ENCODE measurements around the gene OTOS. TPM values are rescaled to one million over a fixed set of nuclear protein-coding genes. Genes with fewer than 3 reads are reported as not detected.
A peak's percentile ranks its signal among the peaks of the same experiment; 100 is the strongest.

The OTOS gene
- total RNA-seq, 1 donor from 2014 or later = not detected

DNA sequence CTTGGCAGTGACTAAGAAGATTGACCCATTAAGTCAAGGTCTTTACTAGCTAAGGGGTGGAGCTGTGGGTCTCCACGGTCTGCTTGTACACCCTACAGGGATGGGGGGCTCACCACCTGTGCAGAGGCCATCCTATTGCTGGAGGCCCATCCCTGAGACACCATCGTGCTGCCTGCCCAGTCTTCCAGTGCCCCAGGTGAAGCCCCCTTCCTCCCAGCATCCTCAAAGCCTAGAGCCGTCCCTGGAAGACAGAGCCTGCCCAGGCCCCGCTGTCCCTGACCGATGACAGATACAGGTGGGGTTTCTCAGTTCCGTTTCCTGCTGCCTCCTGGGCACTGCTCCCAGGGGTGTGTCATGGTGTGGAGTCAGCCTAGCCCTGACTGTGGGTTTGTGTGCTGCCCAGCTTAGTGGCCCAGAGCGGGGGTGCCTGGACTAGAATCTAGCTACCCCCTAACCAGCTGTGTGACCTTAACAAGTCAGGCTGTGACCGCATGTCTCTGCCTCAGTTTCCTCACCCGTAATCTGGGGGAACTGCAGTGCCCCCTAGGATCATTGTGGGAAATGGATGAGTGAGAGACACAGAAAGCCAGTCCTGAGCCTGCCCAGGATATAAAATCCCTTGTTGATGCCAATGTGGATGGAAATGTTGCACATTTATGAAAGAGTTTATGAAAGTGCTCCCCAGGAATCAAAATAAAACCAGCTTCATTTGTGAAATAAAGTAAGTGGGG lies 2.0 kb downstream of the OTOS start:
- Mint-ChIP-seq H3K27me3 (peaks cover 35% of the 10 kb centered on the region), H3K9me3 (ENCODE audit: low read depth) (no peaks in the 10 kb centered on the region), H3K4me1 (ENCODE audit: low read depth) (peaks cover 11% of the 10 kb centered on the region), H3K36me3 (ENCODE audit: insufficient read depth) (no peaks in the 10 kb centered on the region), H3K27ac (peak overlapping the region; percentile 62), H3K4me3 (ENCODE audit: low read depth) (no peak overlapping the region)
- TF ChIP-seq, protein P1, sequence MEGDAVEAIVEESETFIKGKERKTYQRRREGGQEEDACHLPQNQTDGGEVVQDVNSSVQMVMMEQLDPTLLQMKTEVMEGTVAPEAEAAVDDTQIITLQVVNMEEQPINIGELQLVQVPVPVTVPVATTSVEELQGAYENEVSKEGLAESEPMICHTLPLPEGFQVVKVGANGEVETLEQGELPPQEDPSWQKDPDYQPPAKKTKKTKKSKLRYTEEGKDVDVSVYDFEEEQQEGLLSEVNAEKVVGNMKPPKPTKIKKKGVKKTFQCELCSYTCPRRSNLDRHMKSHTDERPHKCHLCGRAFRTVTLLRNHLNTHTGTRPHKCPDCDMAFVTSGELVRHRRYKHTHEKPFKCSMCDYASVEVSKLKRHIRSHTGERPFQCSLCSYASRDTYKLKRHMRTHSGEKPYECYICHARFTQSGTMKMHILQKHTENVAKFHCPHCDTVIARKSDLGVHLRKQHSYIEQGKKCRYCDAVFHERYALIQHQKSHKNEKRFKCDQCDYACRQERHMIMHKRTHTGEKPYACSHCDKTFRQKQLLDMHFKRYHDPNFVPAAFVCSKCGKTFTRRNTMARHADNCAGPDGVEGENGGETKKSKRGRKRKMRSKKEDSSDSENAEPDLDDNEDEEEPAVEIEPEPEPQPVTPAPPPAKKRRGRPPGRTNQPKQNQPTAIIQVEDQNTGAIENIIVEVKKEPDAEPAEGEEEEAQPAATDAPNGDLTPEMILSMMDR (IDR thresholded peaks at IDR 0.05; ENCODE audit: unreplicated experiment) = no peak
- DNase-seq (ENCODE audit: low spot score, unreplicated experiment) = no peak

DNA sequence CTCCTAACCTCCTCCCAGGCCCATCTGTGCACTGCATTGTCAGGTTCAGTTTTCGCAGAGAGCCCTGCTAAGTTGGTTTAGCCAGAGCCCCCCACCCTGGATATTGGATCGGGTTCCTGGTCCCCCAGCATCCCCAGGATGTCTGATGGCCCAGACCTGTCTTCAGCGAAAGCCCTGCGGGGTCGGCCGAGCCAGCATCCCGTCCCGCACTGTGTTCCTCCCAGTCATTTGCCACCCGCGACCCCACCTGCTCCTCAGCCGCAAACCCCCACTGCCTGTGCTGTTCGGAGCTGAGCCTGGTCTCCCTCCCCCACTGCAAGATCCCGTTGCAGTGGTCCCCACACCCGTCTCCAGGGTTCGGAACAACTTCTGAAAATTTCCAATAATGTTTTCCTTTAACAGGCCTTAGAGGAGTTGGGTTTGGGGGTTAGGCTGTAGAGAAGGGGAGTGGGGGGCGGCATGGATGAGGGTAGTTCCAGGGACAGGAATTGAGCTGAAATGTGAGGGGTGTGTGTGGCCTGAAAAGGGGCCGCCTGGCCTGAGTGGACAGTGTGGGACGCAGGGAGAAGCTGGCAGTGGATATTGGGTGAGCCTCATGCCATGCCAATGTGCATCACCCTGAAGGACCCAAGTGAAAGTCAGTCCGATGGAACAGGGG lies 2.7 kb downstream of the OTOS start:
- no peaks in the 10 kb centered on the region for H3K9me3 Mint-ChIP-seq (ENCODE audit: low read depth)
- H3K36me3 Mint-ChIP-seq (ENCODE audit: insufficient read depth) = peaks cover 1% of the 10 kb centered on the region
- peaks cover 32% of the 10 kb centered on the region for H3K27me3 Mint-ChIP-seq
- peak overlapping the region; percentile 62 for H3K27ac Mint-ChIP-seq
- no peak for DNase-seq (ENCODE audit: low spot score, unreplicated experiment)
- H3K4me3 Mint-ChIP-seq (ENCODE audit: low read depth) = peak overlapping the region; percentile 82
- TF ChIP-seq, protein P1 (IDR thresholded peaks at IDR 0.05; ENCODE audit: unreplicated experiment) = no peak
- peaks cover 11% of the 10 kb centered on the region for H3K4me1 Mint-ChIP-seq (ENCODE audit: low read depth)

DNA sequence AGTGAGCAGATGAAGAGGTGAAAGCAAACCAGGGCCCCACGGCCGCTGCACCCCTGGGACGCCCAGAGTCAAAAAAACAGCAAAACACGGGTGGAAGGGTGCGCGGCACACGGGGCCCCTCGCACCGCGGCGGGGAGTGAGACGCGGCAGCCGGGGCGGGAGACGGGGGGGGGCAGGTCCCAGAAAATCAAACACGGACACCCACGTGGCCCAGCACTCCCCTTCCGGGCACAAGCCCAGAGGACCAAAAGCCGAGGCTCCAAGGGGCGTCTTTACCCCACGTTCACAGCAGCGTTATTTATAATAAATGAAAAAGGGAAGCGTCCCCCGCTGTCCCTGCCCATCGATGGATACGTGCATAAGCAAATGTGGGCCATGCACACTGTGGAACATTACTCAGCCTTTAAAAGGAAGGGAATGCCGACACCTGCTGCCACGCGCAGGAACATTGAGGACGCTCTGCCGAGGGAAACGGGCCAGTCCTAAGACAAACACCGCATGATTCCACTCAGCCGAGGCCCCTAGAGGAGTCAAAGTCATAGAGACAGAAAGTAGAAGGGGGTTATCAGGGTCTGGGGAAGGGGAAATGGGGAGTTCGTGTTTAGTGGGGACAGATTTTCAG lies 3.7 kb downstream of the OTOS start:
- H3K27ac Mint-ChIP-seq = peak overlapping the region; percentile 37
- no peaks in the 10 kb centered on the region for H3K9me3 Mint-ChIP-seq (ENCODE audit: low read depth)
- H3K4me1 Mint-ChIP-seq (ENCODE audit: low read depth) = peaks cover 11% of the 10 kb centered on the region
- TF ChIP-seq, protein P1 (IDR thresholded peaks at IDR 0.05; ENCODE audit: unreplicated experiment) = no peak
- DNase-seq (ENCODE audit: low spot score, unreplicated experiment) = no peak
- peak overlapping the region; percentile 82 for H3K4me3 Mint-ChIP-seq (ENCODE audit: low read depth)
- peaks cover 28% of the 10 kb centered on the region for H3K27me3 Mint-ChIP-seq
- peaks cover 4% of the 10 kb centered on the region for H3K36me3 Mint-ChIP-seq (ENCODE audit: insufficient read depth)

DNA sequence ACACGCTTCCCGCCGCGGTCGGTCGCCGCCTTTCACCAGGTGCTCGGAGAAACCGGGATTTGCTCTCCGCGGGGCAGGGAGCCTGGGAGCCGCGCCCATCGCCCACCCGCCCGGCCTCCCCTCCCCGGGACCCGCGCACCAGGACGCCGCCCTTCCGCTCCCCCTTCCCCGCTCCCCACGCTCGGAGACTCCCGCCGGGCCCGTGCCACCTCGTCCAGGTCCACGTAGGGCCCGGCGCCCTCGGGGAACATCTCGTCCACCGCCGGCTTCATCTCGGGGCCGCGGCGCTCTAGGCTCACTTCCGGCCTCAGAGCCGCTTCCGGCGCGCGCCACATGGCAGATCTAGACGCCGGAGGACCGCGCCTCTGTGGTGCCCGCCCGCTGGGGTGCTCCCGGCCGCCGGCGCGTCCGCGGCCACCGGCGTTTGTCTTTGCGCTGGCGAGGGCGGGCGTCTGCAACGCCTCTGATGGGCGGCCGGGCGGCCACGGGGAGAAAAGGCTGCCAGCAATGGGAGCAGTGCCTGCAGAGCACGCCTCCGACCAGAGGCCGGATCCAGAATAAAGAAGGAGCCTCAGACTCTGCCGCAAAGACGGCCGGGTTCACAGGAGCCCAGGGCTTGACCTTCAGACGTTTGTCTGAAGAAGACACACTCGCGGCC lies 4.3 kb downstream of the OTOS start, which contains the start of gene COPS9:
Gene COPS9 (minus strand): TSS at position 293 of the 658 bp plus-strand sequence. CDS start 21 bp downstream, at position 272.
- peak; percentile 77 for DNase-seq (ENCODE audit: low spot score, unreplicated experiment)
- Mint-ChIP-seq H3K9me3 (ENCODE audit: low read depth) (no peaks in the 10 kb centered on the region), H3K4me3 (ENCODE audit: low read depth) (peak within 1 kb of the TSS; percentile 82), H3K4me1 (ENCODE audit: low read depth) (peaks cover 11% of the 10 kb centered on the region), H3K27ac (peak within 1 kb of the TSS; percentile 74), H3K36me3 (ENCODE audit: insufficient read depth) (peaks cover 4% of the 10 kb centered on the region), H3K27me3 (peaks cover 21% of the 10 kb centered on the region)
- TF ChIP-seq, protein P1 (IDR thresholded peaks at IDR 0.05; ENCODE audit: unreplicated experiment) = no peak

DNA sequence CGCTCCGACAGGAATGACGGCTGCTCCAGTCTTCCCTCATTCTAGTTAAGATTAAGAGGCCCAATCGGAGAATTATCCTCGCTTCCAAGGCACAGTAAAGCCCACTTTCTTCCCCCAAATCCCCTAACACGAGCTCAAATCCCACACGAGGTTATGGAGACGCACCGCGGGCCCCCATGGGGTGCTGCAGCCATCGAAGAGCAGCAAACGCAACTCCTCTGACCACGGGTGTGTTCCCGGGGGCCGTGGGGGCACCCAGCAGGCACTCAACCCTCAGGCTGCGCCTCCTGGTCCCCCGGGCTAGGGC lies 4.8 kb downstream of the OTOS start:
- H3K4me1 Mint-ChIP-seq (ENCODE audit: low read depth) = peaks cover 11% of the 10 kb centered on the region
- H3K4me3 Mint-ChIP-seq (ENCODE audit: low read depth) = peak overlapping the region; percentile 82
- H3K36me3 Mint-ChIP-seq (ENCODE audit: insufficient read depth) = peaks cover 6% of the 10 kb centered on the region
- H3K27me3 Mint-ChIP-seq = peaks cover 20% of the 10 kb centered on the region
- no peak for DNase-seq (ENCODE audit: low spot score, unreplicated experiment)
- H3K9me3 Mint-ChIP-seq (ENCODE audit: low read depth) = no peaks in the 10 kb centered on the region
- peak overlapping the region; percentile 74 for H3K27ac Mint-ChIP-seq
- TF ChIP-seq, protein P1 (IDR thresholded peaks at IDR 0.05; ENCODE audit: unreplicated experiment) = no peak

Measured in progenitor cell of endocrine pancreas (in vitro differentiated cells).